DMS53 treated with DMSO at 0.1 percent for 48 hours (cell line): ENCODE measurements around the gene ENKUR.
"Not testable (repeated sequence)": the region's sequence is repeated elsewhere in the genome, so short reads cannot be mapped to it uniquely, and the experiment has no call there.

ENCODE experiments used
- DNase-seq: peaks from one replicate; lab custom pipeline; 2025; ENCODE audit not compliant: unreplicated experiment; lab: John Stamatoyannopoulos, UW

ENKUR gene

DNA sequence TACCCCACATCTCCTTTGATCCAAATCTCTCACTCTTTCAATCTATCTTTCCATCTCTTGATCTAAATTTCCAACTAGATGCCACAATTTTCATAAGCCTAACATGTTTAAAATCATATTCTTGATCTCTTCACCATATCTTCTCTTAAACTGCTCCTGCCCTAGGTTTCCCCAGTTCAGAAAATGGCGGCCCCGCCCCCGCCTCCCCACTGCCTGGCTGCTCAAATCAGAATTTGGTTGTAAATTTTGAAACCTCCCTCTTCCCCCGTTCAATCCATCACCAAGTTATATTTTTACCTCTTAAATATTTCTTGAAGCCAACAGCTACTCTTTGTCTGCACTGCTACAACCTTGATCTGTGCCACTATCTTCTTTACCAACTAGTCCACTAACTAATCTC lies 36.3 kb downstream of the ENKUR start:
- DNase-seq, result no peak

DNA sequence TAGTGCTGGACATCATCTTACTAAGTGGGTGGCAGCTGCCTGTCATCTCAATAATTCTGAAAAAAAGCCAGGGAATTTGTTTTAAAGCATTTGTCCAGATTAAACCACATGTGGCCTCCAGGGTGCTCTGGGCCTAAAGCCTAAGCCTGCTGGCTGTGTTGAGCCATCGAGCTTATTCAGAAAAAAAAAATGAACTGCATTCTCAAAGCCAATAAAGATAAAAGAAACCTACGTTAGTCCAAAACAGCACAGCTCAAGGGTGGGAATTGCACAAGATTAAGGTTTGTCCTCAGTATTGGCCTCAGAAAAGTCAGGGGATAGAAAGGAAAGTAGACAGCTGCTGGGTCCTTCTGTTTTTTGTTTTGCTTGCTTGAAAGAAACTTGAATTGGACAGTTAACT lies 41.0 kb downstream of the ENKUR start:
- DNase-seq, result no peak

DNA sequence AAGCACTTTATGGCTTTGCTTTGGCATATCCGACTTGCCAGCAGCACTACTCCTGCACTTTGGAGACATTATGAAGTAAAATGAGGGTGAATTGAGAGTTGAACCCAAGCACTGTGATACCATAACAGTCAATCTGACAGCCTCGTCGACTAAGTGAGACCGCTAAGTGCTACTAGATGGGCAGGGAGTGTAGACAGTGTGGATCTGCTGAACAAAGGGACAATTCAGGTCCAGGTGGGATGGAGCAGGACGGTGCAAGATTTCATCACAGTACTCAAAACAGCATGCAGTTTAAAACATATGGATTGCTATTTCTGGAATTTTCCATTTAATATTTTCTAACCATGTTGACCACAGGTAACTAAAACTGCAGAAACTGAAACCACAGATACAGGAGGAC lies 42.8 kb downstream of the ENKUR start:
- DNase-seq, result no peak

DNA sequence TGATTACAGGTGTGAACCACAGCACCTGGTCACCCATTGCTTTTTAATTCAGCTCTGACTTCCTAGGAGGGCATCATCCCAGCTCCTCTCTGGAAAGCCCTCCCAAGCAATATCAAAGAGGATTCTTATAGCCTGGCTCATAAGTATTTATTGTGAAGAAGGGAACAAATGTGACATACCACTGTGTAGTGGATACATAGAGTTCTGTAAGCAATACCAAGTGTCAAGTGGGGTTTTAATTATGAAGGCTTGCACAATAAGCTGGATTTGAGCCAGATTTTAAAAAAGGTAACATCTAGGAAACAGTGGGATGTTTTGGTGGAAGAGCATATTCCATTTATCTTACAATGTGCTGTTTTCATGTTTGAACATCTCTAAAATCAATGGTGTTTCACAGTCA lies 44.6 kb downstream of the ENKUR start:
- DNase-seq, result no peak

DNA sequence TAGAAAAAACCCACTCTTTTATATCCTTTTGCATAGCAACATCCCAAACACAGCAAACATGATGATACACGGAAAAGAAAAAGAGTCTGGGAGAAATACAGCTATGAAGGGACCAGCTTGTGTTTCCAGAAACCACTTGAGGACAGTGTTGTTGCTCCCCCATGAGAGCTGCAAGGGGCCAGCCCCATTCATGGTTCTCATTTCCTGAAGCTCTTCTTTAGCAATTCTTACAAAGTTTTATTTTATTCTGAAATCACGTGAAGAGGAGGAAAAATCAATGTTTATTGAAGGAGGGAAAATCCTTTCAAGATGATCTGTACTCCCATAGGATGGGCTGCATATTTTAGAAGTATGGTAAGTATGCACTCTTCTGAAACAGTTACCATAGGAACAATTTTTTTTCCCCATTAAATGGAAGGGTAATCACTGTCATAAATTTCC lies 46.1 kb downstream of the ENKUR start:
- DNase-seq, result no peak

DNA sequence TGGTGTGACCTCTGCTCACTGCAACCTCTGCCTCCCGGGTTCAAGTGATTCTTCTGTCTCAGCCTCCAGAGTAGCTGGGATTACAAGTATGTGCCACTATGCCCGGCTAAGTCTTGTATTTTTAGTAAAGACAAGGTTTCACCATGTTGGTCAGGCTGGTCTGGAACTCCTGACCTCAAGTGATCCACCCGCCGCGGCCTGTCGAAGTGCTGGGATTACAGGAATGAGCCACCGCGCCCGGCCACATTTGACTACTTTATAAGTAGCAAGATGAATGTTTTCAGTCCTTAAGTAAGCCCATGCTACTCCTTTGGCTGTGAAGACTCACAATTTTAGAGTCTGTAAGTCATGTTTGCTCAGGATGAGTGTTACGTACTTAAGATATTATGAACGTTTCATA lies 47.0 kb downstream of the ENKUR start:
- not testable (repeated sequence) for DNase-seq

DNA sequence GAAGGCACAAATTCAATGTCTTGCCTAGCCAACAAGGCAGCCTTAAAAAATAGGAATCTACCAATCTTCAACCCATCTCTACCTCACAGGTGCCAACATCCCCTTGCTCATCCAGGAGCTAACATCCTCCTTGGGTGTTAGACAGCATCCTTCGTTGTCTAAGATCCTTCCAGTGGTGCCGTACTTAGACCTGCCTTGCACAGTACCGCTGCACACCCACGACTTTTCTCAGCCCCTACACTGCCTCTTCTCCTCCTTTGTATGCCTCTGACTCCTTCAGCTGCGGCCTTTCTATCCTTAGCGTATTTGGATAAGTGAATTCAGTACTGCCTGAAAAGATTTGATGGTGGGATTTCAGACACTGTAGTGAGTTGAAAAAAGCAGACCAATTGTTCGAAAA lies 47.6 kb downstream of the ENKUR start:
- no peak for DNase-seq

DNA sequence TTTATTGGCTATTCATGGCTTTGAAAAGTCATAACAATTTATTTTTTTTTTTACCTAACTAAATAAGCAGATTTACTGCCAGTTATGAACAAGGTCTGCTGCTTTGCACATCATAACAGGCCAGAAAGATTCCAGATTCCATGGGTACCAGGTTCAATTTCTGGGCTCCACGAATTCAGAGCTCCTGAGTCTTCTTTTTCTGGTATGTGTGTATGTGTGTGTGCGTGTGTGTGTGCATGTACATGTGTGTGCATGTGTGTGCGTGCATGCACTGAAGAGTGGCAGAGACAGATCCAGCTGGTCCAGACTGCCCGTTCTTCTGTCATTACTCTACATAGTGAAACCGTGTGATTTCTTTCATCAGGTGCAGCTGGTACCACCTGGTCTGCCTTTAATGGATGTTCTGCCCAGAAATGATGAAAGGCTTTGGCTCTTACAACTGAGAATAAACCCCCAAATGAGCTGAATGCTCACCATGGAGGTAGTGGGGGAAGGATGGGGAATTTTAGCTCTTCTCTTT lies 48.9 kb downstream of the ENKUR start:
- DNase-seq, result no peak

DNA sequence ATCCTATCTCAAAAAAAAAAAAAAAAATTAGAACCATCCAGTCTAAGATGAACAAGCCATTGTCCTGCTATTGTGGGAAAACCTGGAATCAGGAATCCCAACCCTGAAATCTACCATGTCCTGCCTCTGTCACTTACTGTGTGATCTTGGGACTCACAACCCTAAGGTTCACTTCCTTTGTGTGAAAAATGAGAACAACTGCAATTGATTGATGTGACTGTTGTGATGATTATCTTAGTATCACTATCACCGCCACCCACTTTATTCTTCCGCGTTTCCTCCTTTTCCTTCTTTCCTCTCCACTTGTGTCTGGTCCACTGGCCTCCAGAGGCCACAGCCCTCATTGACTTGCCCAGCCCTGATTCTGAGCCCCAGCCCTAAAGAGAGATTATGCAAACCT lies 50.9 kb downstream of the ENKUR start:
- no peak for DNase-seq

DNA sequence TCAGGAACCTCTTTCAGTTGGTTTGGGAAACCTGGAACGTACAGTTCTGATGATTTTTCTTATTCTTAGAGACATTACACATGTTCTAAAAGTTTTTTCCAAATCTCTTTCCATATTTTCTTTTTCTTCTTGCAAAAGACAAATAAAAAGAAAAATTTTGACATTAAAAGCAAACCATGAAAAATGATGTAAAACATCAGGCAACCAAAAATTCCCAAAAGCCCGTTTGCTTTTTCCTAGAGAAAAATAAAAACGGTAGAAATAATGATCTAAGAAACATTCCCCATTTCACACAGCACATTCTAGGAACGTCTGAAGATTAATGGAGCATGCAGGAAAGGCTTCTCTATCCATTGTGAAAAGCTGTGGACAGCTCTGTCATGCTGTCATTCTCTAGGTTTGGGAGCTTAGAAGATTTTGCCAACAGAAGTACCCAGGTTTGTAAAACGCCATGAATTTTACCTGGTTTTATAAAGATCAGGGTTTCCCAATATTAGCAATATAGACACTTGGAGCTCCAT lies 52.4 kb downstream of the ENKUR start:
- no peak for DNase-seq

DNA sequence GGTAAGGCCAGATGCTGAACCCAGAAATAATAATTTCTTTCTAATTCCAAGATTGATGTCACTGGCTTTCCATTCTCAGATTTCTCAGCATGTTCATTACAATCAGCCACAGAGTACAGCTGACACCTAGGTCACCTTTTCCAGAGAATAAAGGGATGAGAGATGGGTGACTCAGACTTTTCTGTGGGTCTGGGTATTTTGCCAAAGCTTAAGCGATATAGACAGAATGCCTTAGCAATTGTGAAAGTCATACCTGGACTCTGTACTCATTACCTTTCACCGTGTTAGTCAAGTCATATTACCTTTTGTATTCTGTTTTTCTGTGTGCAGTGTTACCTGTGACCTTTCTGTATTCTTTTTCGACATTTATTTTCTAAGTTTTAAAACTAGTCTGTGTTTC lies 53.0 kb downstream of the ENKUR start:
- DNase-seq, result peak; percentile 39

DNA sequence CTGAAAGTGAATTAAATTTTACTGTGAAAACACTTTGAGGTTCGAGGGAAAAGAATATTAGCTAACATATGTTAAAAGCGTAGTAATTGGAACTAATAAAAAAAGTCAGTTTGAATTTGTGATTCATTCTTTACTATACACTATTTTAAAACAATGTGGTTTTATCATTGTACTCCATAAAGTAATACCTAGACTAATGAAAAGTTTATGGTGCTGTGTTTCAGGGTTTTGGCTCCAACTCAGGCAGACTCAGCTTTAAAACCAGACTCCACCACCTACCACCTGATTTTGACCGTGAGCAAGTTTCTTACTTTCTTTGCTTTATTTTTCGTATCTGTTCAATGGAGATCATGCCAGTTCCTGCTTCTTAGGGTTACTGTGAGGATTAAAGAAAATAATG lies 54.4 kb downstream of the ENKUR start:
- DNase-seq, result no peak

DNA sequence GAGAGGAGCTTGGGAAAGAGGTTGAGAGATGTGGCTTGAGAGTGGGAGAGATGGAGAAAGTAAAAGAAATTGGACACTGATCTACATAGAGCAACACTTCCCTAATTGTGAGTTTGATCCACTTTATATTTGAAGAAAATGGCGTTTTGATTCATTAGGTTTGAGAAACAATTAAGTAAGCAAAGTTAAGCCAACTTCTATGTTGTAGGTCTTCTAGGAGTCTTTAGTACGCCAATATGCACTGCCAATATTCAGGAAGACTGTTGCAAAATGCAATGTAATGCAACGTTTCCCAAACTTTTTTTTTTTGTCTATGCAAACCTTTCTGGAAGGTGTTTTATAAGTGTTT lies 56.6 kb downstream of the ENKUR start:
- no peak for DNase-seq

DNA sequence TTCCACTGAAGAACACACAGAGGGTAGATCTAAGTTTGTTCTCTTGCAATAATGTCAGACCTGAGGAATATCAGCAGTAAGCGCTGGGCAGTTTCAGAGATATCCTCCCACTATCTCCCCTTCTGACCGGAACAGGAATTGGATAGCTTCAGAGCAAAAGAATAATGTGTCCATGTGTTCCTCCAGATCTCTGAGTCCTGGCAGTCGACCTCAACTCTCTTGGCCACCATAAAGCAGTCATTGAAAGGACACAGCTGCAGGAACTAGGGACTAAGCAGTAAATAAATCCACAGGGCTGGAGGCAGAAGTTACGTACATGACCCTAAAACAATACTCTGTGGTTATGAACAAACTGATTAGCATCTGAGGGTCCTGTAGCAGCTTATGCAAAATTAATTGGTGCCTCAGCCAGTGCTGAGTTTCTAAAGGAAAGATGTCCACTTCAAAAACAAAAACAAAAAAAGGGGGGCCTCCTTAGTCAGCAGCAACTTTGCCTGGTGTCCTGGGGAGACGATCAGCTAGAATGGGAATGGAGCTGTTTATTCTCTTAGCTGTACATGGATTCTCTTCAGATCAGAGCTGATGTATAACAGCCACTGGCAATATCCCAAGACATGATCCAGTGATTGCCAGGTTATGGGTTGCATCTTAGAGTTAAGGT lies 57.1 kb downstream of the ENKUR start:
- no peak for DNase-seq

DNA sequence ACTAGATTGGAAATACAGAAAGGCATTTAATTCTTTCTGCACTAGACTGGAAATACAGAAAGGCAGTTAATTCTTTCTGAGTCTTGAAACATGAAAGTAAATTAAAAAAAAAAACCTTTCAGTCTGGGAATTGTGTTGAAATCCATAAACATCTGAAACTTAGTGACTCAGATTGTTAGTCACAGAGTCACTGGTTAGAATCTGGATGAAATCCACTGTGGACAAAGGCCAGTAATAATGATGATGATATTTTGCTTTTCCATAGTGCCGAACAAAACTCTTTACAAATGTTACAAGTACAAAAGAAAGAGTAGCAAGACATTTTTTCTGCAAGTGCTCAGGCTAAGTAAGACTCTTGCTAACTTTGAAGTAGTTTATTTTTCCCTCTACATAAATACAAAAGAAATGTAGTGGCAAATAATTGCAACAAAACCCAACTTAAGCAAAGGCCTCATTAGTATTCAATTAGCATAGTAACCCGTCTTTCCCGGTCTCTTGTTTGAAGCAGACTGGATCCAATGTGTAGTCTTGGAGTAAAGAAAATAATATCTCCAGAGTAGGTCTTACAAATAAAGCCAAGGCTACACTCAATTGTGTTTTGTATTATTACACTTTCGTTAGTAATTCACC lies 57.8 kb downstream of the ENKUR start:
- DNase-seq, result no peak

DNA sequence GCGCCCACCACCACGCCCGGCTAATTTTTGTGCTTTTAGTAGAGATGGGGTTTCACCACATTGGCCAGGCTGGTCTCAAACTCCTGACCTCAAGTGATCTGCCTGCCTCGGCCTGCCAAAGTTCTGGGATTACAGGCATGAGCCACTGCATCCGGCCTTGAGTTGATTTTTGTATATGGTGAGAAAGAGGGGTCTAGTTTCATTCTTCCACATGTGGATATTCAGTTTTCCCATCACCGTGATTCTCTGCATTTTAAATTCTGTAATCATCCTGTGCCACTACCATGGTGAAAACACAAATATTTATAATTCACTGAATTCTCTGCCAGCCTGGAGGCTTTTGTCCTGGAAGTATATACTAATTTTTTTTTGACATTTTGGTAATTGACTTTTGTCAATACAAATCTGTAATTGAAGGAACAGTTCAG lies 58.3 kb downstream of the ENKUR start:
- not testable (repeated sequence) for DNase-seq

DNA sequence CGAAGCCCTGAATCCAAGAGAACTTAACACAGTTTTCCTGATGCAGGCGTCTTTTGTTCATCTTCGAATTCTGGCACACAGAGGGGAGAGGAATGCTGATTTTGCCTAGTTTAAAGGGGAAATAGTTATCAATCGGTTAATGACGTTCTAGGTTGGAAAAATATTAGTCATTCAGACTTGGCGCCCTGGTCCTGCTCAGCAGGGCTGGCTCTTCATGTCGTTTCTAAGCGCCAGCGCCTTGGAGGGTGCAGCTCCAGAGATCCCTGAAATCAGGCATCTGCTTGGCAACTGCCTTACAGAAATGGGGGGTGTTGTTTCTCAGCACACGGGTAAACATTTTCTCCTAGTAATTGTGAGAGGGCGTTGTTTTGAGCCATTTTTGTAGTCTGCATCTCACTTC lies 62.3 kb downstream of the ENKUR start:
- DNase-seq, result no peak

DNA sequence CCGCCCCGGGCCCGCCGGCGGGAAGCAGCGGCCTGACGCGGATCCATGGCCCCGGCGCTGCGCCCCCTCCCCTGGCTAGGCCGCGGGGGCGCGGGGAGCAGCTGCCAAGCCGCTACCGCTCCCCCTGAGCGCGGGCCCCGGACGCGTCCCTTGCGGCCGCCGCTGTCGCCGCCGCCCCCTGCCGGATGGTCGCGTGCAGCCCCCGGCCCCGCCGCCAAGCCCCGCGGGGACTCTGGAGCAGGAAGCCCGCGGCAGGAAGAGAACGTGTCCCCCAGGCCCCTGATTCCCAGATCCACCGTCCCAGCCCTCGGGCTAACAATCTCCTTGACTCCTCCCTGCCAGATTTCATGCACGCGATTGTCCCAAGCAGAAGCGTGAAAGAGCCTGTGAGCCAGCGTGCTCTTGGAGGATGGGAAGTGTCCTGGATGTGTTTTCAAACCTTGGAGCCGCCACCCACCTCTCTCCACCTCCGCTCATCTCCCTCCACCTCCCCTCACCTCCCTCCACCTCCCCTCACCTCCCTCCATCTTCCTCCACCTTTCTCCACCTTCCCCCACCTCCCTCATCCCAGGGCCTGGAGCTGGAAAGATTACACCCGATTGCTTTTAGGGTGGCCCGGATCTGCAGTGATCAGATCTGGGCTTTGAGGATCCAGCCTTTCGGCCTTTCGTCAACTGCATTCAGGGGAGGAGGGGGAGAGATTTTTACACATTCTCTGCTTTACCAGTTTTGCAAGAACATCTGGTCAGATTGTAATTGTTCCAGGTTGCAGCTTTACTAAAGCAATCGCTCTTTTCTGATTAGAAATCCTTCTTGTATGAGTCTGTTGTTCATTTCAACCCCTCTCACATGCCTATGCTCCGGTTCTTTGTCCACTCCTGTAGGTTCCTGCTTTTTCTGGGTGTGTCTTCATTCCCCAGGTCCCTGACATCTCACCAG lies 63.0 kb downstream of the ENKUR start:
- peak; percentile 16 for DNase-seq

DNA sequence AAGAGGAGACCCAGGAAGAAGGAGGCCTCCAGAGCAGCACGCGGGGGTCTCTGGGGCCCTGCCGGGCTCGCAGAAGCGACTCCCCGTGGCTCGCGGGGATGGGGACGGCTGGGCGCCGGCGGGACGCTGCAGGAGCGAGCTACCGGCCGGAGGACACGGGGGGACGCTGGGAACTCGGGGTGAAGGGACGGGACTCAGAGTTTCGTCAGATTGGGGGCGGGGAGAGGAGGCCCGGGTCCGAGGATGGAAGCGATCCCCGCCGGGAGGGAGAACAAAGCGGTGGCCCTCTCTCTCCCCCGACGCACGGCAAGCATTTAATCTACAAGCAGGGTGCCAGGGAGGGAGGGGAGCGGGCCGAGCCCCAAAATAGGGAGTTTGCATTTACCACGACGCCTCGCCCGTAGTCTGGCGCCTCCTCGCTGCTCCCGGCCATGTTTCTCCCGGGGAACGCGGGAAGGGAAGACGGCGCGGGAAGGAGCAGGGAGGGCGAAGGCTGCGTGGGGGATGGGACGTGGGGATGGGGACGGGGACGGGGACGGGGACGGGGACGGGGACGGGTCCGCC lies 63.7 kb downstream of the ENKUR start, which contains the start of gene PRTFDC1:
TSS of gene PRTFDC1 (minus strand) at position 464 of the 564 bp plus-strand sequence. CDS start at position 433, 31 bp downstream.
- DNase-seq, result no peak

DNA sequence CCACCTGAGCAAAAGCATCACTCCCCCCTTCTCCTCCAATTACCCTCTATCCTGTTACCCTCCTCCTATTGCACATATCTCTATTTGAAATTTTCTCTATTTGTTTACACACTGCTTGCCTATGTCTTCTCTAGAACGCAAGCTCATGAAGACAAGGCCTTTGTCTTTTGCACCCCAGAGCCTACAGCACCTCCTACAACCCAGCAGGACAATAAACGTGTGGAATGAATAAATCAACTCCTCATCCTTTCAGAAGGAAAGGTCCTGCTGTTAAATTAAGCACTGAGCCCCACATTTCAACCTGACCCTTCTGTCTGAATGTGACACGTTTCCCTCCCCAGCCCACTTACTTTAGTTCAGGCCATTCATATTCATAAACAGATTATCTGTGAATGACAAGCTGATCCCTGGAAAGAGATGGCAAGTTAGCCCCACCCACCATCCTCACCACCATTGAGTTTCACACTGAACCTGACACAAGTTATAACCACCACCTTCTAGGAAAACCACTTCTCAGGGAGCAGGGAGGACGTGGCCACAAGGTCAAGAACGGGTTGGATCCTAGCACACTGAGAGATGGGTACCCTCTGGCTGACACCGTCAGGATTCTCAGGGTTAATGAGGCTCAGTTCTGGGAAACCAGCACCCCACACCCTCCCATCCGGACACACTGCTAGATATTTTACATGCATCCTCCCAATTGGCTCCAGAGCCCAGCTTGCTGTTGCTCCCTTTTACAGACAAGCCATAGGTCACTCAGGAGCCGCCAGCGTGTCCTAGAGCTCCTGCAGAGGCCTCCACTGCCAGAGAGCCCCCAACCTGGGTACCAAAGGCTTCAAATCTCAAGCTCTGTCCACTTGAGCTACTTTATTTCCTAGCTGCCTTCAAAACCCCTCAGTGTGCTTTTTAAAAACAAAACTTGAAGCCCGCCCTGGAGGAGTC lies 64.5 kb downstream of the ENKUR start:
- no peak for DNase-seq
